Tibial artery (tissue), 4 donors: Measurements from ENCODE around the gene HHLA2.

Experiments used
- DNase-seq, 2 donors: peaks; one replicate each; pipeline ENCODE4 v3.0.0-alpha.2; 2019
- H3K27ac ChIP-seq, 2 donors: fragments of 200-600 bp; sonication (generic) in 1 of 2; 1 replicate in 1 of 2; 2 replicates in 1 of 2; pipeline ENCODE4 v1.5.1; 2018 to 2019; ENCODE audit warnings: mild to moderate bottlenecking in 1 of 2
- H3K27me3 ChIP-seq, 2 donors: fragments of 200-600 bp; sonication (generic) in 1 of 2; one replicate each; pipeline versions ENCODE4 v1.5.1 to v1.6.0; 2016 to 2019
- H3K36me3 ChIP-seq, 3 donors: fragments of 200-600 bp; sonication (generic) in 2 of 3; one replicate each; pipeline ENCODE4 v1.5.1; 2016 to 2019; ENCODE audit warnings: mild to moderate bottlenecking in 2 of 3
- H3K4me1 ChIP-seq, 4 donors: fragments of 200-600 bp; sonication (generic) in 2 of 4; 1 replicate in 3 of 4; 2 replicates in 1 of 4; pipeline ENCODE4 v1.5.1; 2016 to 2019
- H3K4me3 ChIP-seq, 2 donors: fragments of 200-600 bp; sonication (generic) in 1 of 2; 1 replicate in 1 of 2; 2 replicates in 1 of 2; pipeline ENCODE4 v1.5.1; 2018 to 2019; ENCODE audit warnings: mild to moderate bottlenecking in 2 of 2
- H3K9me3 ChIP-seq, 3 donors: fragments of 200-600 bp; sonication (generic) in 1 of 3; one replicate each; pipeline ENCODE4 v1.5.1; 2016 to 2019
- CTCF ChIP-seq, 2 experiments: fragments of 200-600 bp in 1 of 2; fragments of 450-650 bp in 1 of 2; IDR thresholded peaks; one replicate each; pipeline ENCODE4 v1.5.1; 2017 to 2019; ENCODE audit warnings: antibody characterized with exemption in 2 of 2, mild to moderate bottlenecking in 1 of 2, moderate library complexity in 1 of 2
- intact Hi-C: fragments of 100-400 bp; cut with DNase I; formaldehyde crosslinking; loops from one replicate; pipeline ENCODE4 v1.15.0; 2023; ENCODE audit warnings: low total_unique reads

The HHLA2 gene

GRCh38 chr3:108416111-108416869, 119.9 kb downstream of the HHLA2 start:
- no peaks in the 10 kb centered on the region for H3K9me3 ChIP-seq
- no peak overlapping the region for H3K27ac ChIP-seq
- no peaks in the 10 kb centered on the region for H3K27me3 ChIP-seq
- TF ChIP-seq CTCF (IDR thresholded peaks at IDR 0.05), result no peak
- DNase-seq, result no peak
- intact Hi-C loops, result no loop called here
- no peaks in the 10 kb centered on the region for H3K36me3 ChIP-seq
- no peaks in the 10 kb centered on the region for H3K4me1 ChIP-seq
- H3K4me3 ChIP-seq, result no peak overlapping the region

- H3K27ac ChIP-seq, result no peak overlapping the region
- no peaks in the 10 kb centered on the region for H3K4me1 ChIP-seq
- no peak for TF ChIP-seq CTCF (IDR thresholded peaks at IDR 0.05)
- no peaks in the 10 kb centered on the region for H3K27me3 ChIP-seq
- no peak overlapping the region for H3K4me3 ChIP-seq
- H3K36me3 ChIP-seq, result no peaks in the 10 kb centered on the region
- intact Hi-C loops, result no loop called here
- no peak for DNase-seq
- H3K9me3 ChIP-seq, result no peaks in the 10 kb centered on the region
Observed at GRCh38 chr3:108420926-108421325, 124.6 kb downstream of the HHLA2 start.
